NK-92 (cell line): ENCODE results near the gene CPPED1.
"Not testable (repeated sequence)": the region's sequence is repeated elsewhere in the genome, so short reads cannot be mapped to it uniquely, and the experiment has no call there.

ENCODE experiments used
- DNase-seq: peaks from one replicate; lab custom pipeline; 2025; ENCODE audit not compliant: unreplicated experiment; lab: John Stamatoyannopoulos, UW

The CPPED1 gene

DNA sequence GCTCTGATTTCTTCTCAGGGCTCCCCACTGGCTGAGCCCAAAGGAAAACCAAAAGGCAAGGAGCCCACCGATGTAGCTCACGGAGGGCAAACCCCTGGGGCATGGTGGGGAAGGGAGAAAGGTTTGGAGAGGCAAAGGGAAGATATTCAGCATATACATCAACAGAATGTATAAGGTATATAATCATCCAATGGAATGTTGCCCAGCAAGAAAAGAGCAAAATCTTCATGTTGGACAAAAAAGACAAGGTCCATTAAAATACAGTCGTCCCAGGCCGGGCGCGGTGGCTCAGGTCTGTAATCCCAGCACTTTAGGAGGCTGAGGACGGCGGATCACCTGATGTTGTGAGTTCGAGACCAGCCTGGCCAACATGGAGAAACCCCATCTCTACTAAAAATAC, 1.6 kb downstream of the CPPED1 start:
- DNase-seq, result no peak

DNA sequence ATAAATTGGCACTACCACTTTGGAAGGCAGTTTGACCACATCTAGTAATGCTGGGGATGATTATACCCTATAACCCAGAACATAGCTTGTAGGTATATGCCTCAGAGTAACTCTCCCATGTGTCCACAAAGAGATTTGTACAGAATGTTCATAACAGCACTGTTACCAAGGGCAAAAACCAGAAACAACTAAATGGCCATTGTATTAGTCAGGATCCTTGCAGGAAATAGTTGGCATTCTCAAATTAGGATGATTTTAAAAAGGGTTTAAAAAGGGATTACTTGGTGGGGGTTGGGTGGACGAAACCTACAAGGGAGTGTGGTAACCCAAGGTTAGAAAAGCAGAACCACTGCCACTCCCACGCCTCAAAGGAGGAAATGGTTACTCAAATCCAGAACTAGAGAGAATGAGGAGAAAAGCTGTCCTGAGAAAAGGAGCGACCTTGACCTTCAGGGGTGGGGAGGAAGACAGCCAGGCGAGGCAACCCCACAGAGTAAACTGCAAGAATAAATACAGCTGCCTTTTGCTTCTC, 2.1 kb downstream of the CPPED1 start:
- DNase-seq, result no peak

DNA sequence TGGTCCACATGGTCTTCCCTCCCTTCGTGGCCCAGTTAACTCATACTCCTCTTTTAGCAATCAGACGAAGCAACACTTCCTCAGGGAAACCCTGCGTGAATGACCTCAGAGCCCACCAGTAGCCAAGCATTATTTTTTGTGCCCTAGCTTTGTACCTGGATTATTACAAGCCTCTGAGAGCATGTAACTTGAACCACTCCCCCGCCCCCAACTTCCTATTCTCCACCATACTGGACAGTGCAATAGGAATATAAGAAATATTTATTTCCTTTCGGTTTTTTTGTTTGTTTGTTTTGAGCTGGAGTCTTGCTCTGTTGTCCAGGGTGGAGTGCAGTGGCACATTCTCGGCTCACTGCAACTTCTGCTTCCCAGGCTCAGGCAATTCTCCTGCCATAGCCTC, 2.9 kb downstream of the CPPED1 start:
- DNase-seq, result no peak

DNA sequence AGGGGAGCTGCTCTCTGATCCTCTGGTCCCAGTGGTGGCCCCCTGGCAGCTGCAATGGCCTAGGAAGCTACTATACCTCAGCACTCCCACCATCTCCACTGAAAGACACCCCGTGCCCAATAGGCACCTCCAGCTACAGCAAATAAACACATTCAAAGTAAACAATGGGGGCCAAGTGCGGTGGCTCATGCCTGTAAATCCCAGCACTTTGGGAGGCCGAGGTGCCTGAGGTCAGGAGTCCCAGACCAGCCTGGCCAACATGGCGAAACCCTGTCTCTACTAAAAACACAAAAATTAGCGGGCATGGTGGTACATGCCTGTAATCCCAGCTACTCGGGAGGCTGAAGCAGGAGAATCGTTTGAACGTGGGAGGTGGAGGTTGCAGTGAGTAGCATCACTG, 3.7 kb downstream of the CPPED1 start:
- DNase-seq, result not testable (repeated sequence)

DNA sequence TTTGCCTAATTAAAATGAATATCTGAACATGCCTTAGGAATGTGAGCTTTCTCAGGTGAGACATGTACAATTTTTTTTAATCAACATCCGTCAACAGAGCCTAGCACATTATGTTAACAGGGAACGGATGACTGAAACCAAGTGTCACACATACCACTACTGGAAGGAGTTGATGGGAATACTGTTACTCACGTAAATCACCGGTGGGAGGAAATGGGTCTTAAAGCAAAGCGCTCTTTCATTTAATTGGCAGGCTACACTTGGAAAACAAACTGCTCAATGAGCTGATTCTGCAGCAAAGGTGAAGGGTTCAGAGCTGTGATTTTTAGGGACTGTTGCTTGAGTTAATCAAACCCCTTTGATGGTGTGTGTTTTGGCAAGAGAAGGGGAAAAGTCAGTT, 4.8 kb downstream of the CPPED1 start:
- DNase-seq, result no peak

DNA sequence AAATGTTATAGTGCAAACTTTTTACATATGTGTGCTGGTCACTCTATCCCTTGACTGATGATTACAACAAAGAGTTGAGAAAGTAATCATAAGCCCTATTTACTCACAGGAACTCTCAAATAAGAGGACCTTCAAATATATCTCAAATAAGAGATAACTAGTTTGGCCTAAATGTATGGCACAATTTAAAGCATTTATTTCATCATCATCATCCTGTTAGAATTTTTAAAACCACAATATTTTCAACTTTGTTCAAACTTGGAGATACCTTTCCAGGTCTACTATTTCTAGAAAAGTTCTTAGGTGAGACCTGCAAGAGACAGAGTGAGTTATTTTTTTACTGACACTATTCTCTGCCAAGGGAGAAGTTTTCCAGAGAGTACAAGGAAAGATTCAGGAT, 5.5 kb downstream of the CPPED1 start:
- DNase-seq, result no peak

DNA sequence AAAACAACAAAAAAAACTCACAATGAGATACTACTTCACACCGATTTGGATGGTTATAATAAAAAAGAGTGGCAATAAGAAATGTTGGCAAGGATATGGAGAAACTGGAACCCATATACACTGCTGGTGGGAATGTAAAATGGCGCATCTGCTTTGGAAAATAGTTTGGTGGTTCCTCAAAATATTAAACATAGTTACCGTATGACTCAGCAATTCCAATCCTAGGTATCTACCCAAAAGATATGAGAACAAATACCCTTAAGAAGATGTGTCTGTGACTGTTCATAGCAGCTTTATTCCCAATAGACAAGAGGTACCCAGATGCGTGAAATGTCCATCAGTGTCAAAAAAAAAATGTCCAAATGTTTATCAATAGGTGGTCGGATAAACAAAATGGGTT, 7.2 kb downstream of the CPPED1 start:
- no peak for DNase-seq

DNA sequence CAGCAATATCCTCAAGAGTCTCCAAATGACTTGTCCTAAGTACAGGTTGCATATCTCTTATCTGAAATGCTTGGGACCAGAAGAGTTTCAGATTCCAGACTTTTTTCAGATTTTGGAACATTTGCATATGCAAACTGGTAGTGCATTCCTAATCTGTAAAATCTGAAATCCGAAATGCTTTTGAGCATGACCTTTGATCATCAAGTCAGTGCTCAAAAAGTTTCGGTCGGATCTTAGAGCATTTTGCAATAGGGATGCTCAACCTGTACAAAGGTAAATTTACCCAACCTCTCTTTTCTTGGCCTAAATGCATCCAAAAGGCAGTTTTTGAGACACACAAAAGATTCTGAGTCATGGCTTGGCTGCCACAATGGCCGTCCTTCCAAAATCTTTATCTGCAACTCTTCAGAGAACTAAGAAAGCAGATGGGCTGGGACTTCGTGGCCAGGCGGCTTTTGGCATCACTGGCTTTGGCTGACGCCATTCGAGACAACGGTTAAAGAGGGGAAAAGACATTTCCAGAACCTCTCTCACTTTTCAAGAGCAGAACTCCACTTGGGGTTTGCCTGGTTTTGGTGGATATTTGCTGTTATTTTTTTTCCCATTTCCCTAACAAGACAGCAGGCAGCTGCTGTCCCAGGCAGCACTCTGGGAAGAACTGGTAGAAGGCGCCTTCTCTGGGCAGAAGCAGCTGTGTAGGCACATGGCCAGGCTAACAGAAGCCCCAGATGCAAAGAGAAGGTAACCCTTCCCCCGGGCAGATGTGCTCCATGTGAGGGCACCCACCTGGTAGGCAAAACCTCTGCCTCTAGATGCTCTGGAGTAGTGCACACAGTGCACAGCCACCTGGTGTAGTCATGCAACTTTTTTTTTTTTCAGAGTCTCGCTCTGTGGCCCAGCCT, 8.9 kb downstream of the CPPED1 start:
- no peak for DNase-seq

DNA sequence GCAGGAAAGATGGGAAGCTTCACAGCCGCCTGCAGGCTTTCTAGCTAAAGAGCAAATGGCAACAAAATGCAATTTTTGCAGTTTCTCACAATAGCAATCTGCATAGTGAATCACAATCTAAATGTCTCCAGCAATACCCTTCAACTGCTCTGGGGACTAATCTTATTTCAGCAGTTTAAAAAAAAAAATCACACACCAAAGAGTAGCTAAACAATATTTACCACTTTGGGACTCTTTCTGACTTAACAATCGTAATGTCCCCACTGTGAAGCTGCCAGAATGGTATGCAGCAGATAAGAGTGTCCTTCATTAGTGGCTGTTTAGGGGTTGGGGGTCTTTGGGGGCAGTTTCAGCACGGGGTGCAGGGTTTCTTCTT, 9.8 kb downstream of the CPPED1 start:
- no peak for DNase-seq

DNA sequence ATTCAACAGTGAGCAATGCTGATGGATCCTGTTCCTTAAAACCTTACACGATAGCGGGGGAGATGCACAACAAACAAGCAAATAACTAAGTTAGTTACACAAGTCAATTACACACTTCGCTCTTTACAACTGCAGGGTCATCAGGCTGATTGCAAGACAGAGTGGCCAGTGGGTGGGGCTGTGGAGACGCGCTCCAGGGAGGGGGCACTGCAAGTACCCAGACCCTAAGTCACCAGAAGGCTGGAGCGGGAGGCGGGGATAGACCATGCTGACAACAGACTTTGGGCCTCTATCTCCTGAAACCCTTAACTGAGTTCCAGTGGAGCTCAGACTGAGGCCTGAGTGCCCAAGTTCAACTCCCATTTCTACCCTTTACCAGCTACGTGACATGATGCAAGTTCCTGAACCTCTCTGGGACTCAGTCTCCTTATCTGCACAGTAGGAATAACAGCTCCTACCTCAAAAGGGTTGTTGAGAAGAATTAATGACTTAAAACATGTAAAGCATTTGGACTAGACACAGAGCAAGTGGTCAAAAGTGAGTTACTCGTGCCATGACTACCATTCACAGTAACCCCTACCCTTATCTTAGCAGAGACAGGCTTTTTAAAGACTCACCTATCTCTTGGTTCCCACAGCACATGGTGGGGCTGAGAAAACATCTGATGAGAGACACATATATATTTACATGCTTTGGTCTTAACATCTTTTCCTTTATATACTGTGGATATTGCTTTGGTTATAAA, 10.4 kb downstream of the CPPED1 start:
- no peak for DNase-seq

DNA sequence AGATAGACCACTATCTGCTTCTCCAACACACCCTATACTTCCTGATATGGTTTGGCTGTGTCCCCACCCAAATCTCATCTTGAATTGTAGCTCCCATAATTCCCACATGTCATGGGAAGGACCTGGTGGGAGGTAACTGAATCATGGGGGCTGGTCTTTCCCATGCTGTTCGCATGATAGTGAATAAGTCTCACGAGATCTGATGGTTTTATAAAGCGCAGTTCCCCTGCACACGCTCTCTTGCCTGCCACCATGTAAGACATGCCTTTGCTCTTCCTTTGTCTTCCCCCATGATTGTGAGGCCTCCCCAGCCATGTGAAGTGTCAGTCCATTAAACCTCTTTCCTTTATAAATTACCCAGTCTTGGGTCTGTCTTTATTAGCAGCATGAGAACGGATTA, 11.2 kb downstream of the CPPED1 start:
- not testable (repeated sequence) for DNase-seq

DNA sequence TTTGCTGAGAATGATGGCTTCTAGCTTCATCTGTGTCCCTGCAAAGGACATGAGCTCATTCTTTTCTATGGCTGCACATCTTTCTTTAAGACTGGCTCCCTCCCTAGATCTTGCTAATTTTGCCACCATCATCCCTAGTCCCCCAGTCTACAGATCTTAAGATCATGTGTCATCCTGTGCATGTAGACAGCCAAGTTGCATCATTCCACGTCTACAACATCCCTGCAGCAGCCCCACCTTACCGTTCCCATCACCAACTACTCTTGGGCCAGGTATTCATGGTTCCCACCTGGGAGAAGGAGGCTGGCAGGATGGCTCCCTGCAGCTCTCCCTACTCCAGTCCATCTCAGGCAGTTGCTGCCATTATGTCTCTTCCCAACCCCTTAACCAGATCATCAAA, 12.3 kb downstream of the CPPED1 start:
- no peak for DNase-seq

DNA sequence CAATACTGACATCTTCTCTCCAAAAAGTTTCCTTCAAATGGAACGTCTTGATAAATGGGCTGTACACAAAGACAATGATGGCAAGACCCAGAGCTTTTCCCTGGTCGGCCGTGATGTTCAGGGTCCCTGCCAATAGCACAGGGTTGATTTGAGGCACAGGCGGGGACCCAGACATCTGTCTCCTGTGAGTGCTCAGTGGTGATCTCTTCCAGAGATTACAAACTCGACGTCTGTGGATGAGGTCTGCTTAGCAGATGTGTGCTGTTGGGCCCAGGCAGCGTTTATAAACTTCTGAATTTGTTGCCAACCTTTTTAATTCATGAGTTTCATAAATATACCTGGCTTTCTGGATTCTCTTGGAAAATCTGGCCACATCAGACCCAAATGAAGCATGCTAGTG, 14.9 kb downstream of the CPPED1 start:
- no peak for DNase-seq

DNA sequence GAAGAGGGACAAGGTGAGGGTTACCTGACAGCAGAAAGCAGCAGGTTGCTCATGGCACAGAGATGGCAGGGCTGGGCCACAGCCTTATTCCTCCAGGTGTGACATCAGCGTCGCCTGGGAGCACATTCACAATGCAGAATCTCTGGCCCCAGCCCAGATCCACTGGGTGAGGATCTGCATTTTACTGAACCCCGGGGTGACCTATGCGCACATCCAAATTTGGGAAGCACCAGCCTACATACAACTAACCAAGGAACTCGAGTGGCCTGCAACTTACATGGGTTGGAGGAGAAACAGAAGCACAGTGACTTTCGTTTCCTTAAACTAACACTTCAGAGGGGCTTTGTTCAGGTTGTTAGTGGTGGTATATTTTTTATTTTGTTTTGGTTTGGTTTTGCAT, 17.6 kb downstream of the CPPED1 start:
- DNase-seq, result no peak

DNA sequence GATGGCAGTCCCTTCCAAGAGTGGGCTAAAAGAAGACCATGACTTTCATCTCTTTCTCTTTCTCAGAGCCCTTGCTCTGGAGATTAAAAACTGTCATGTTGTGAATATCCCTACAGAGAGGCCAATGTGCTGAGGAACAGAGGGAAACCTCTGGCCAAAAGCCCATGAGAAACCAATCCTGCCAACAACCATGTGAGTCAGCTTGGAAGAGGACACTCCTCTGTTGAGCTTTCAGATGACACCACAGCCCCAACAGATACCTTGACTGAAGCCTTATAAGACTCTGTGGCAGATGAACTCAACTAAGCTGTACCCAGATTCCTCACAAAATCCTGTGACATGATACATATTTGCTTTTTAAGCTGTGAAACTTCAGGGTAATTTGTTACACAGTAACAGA, 19.6 kb downstream of the CPPED1 start:
- DNase-seq, result no peak

DNA sequence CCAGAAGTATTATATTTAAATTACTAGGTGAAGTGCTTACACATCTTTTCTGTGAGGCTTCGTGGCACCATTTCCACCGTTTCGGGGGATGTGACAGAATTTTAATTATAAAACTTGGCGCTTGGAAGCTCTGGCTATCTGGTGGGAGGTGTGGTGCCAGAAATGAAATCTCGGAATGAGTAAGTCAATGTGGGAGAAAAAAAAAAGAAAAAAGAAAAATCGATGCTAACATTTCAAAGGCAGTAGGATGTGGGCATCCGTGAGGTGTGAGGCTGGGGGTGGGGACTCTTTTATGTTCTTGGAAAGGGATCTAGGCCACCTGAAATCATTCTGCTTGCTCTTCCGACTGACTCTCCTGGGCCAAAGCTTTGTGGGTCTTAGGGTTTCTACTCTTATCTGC, 21.9 kb downstream of the CPPED1 start:
- DNase-seq, result no peak

DNA sequence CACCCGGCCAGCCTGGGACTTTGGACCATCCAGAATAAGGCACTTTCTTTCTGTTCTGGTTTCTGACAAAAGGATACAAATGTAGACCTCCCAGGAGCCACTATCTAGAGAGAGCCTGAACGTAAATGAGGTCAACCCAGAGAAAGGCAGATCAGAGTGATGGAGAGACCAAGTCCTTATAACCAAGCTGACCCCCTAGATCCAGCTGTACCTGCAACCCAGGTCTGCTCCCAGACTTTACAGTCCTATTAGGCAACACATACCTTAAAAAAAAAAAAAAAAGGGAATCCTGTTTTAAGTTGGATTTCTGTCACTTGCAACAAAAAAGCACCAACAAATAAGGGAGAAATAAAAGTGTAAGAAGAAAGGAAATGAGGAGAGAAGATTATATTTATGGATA, 23.2 kb downstream of the CPPED1 start:
- no peak for DNase-seq

DNA sequence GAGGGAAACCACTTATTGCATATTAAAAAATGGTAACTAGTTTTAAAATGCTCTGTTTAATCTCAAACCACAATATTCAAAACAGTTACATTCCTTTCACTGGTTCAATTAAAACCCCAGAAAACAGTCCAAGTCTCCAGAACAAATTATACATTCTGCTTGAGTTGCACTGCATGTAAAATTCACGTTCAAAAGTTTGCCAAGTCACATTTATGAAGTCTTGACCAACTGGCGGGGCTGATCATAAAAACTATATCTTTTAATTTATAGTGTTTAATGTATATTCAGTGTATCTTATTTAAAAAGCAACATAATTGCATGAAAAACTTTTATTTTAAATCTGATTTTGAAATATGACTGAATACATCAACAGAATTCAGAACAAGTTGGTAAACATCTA, 25.0 kb downstream of the CPPED1 start:
- DNase-seq, result no peak

DNA sequence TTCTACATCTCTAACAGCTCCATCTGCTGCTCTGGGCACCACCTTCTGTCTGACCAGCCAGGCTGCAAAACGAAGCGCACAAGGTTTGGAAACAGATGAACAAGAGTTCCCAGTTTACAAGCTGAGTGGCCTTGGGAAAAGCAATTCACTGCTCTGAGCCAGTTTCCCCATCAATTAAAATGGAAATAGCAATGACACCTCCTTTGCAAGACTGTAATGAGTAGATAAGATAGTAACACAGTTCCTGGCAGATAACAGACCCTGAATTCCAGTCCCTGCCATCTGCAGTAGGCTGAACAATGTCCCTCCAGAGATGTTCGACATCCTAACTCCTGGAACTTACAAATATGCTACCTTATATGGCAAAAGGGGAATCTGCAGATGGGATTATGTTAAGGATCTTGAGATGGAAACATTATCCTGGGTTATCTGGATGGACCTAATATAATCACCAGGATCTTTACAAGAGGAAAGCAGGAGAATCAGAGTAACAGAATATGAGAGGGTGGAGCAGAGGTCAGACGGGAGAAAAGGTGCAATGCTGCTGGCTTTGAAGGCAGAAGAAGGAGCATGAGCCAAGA, 27.9 kb downstream of the CPPED1 start:
- no peak for DNase-seq

DNA sequence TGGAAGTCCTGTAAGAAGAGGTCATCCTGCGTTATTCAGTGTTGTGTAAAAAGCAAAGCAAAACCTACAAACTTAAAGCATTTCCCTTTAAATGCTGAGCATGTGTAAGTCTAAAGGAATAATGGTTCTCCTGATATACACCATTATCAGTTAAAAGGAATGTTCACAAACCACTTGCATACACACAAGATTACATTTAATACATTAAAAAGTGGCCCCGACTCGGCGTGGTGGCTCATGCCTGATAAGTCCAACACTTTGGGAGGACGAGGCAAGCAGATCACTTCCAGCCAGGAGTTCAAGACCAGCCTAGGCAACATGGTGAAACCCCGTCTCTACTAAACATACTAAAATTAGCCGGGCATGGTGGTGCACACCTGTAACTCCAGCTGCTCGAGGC, 30.5 kb downstream of the CPPED1 start:
- DNase-seq, result no peak

DNA sequence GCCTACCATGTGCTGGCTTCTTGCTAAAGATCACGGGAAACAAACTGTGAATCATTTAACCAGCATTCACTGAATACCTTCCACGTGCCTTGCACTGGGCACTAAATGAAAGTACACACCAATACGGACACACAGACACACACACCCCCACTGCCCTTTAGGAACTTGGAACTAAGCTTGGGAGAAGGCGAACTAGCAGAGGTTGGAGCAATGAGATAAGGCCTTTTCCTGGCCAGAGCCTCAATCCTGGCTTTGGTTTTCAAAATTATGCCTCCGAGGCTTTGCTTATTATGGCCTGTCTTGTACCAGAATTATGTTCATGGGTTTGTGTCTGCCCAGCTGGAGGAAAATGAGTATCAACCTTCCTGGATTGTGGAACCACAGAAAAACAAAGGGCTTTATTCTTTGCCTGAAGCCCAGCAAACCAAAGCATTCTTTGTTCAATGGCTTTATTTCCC, 32.3 kb downstream of the CPPED1 start:
- DNase-seq, result no peak

DNA sequence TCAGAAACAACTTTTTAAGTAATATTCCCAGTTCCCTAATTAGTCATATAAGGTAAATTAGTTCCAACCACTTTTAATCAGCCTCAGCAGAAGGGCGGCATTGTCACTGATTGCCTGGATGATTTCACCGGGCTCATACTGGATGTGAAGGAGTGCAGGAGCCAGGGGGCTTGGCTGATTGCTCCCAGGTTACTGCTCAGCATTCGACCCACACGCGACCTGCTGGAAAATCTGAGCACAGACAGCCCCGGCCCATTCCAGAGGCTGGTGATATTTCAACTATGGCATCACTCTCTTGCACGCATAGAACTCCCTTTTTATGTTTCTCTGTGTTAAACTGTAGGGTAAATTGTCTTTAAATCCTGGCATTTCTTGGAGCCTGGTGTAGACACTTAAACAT, 34.2 kb downstream of the CPPED1 start:
- no peak for DNase-seq
